Ishikawa (cell line): ENCODE measurements around the gene PRG2.

ENCODE experiments used
- CEBPB ChIP-seq: IDR thresholded peaks from 2 replicates; pipeline ENCODE4 v1.6.1; 2012
- EGR1 ChIP-seq: IDR thresholded peaks from 2 replicates; pipeline ENCODE4 v1.6.1; 2012
- EP300 ChIP-seq: IDR thresholded peaks from 2 replicates; pipeline ENCODE4 v1.6.1; 2012; ENCODE audit warnings: borderline replicate concordance
- NFIC ChIP-seq: IDR thresholded peaks from 2 replicates; pipeline ENCODE4 v1.6.1; 2012
- TAF1 ChIP-seq: IDR thresholded peaks from 2 replicates; pipeline ENCODE4 v1.6.1; 2012; ENCODE audit warnings: low read depth, mild to moderate bottlenecking
- TCF12 ChIP-seq: IDR thresholded peaks from 2 replicates; pipeline ENCODE4 v1.6.1; 2012; ENCODE audit warnings: low read depth
- TEAD4 ChIP-seq: IDR thresholded peaks from 2 replicates; pipeline ENCODE4 v1.6.1; 2012
- YY1 ChIP-seq: IDR thresholded peaks from 2 replicates; pipeline ENCODE4 v1.6.1; 2012; ENCODE audit warnings: low read depth
- TF ChIP-seq, protein P1 (sequence below): IDR thresholded peaks from 2 replicates; pipeline ENCODE4 v1.6.1; 2012; ENCODE audit warnings: low read depth, mild to moderate bottlenecking

DNA sequence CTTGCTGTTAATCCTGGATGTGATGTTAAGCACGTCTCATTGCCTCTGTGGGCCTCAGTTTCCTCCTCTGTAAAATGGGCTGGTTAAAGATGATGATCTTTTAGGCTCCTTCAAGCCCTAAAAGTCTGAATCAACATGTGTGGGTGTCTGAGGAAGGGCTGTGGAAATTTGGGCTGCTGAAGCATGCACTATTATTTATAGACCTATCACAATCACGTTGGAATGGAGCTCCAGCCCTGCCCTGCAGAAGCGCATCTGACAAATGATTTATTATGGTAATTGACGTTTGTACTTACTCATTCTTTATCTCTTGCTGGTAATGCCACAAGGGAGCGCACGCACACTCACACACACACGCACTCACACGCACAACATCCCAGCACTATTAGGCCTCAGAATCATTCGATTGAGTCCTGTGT lies 31.9 kb downstream of the PRG2 start:
- TF ChIP-seq YY1 (no peak), NFIC (no peak), TAF1 (no peak), EP300 (no peak), EGR1 (no peak), TCF12 (no peak), TEAD4 (no peak), CEBPB (no peak)
- TF ChIP-seq, protein P1, sequence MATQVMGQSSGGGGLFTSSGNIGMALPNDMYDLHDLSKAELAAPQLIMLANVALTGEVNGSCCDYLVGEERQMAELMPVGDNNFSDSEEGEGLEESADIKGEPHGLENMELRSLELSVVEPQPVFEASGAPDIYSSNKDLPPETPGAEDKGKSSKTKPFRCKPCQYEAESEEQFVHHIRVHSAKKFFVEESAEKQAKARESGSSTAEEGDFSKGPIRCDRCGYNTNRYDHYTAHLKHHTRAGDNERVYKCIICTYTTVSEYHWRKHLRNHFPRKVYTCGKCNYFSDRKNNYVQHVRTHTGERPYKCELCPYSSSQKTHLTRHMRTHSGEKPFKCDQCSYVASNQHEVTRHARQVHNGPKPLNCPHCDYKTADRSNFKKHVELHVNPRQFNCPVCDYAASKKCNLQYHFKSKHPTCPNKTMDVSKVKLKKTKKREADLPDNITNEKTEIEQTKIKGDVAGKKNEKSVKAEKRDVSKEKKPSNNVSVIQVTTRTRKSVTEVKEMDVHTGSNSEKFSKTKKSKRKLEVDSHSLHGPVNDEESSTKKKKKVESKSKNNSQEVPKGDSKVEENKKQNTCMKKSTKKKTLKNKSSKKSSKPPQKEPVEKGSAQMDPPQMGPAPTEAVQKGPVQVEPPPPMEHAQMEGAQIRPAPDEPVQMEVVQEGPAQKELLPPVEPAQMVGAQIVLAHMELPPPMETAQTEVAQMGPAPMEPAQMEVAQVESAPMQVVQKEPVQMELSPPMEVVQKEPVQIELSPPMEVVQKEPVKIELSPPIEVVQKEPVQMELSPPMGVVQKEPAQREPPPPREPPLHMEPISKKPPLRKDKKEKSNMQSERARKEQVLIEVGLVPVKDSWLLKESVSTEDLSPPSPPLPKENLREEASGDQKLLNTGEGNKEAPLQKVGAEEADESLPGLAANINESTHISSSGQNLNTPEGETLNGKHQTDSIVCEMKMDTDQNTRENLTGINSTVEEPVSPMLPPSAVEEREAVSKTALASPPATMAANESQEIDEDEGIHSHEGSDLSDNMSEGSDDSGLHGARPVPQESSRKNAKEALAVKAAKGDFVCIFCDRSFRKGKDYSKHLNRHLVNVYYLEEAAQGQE = no peak
